GM21447 (cell line): Measurements from ENCODE around the gene GOLPH3.
"Not testable (repeated sequence)": the region's sequence is repeated elsewhere in the genome, so short reads cannot be mapped to it uniquely, and the experiment has no call there.

Source experiments
- ATAC-seq: cut with Tn5 transposase; IDR thresholded peaks from one replicate; pipeline ENCODE4 v1.9.1; 2021; ENCODE audit not compliant: unreplicated experiment

The GOLPH3 gene

GRCh38 chr5:32138839-32139493, 35.2 kb downstream of the GOLPH3 start:
- no peak for ATAC-seq

GRCh38 chr5:32136342-32136741, 37.8 kb downstream of the GOLPH3 start:
- ATAC-seq: no peak

GRCh38 chr5:32135086-32135485, 39.0 kb downstream of the GOLPH3 start:
- ATAC-seq: no peak

GRCh38 chr5:32132757-32133156, 41.4 kb downstream of the GOLPH3 start:
- no peak for ATAC-seq

- no peak for ATAC-seq
Observed at GRCh38 chr5:32131604-32132003, 42.5 kb downstream of the GOLPH3 start.

GRCh38 chr5:32130865-32131264, 43.3 kb downstream of the GOLPH3 start:
- no peak for ATAC-seq

GRCh38 chr5:32129074-32129598, 45.0 kb downstream of the GOLPH3 start:
- ATAC-seq: no peak

- no peak for ATAC-seq
Observed at GRCh38 chr5:32127711-32128110, 46.4 kb downstream of the GOLPH3 start.

GRCh38 chr5:32126691-32127090, 47.4 kb downstream of the GOLPH3 start:
- ATAC-seq: no peak

- ATAC-seq: no peak
Observed at GRCh38 chr5:32123889-32124676, 50.0 kb downstream of the GOLPH3 start.

- no peak for ATAC-seq
Observed at GRCh38 chr5:32123058-32123805, 50.9 kb downstream of the GOLPH3 start.

- not testable (repeated sequence) for ATAC-seq
Observed at GRCh38 chr5:32118922-32119321, 55.2 kb downstream of the GOLPH3 start.

- no peak for ATAC-seq
Observed at GRCh38 chr5:32116574-32117313, 57.4 kb downstream of the GOLPH3 start.

- no peak for ATAC-seq
Observed at GRCh38 chr5:32115985-32116384, 58.1 kb downstream of the GOLPH3 start.

- ATAC-seq: no peak
Observed at GRCh38 chr5:32110111-32110696, 63.9 kb downstream of the GOLPH3 start.

GRCh38 chr5:32109236-32109635, 64.9 kb downstream of the GOLPH3 start:
- no peak for ATAC-seq

- ATAC-seq: no peak
Observed at GRCh38 chr5:32108167-32108566, 66.0 kb downstream of the GOLPH3 start.

GRCh38 chr5:32107291-32107690, 66.8 kb downstream of the GOLPH3 start:
- no peak for ATAC-seq

- no peak for ATAC-seq
Observed at GRCh38 chr5:32103521-32103920, 70.6 kb downstream of the GOLPH3 start.

- ATAC-seq: no peak
Observed at GRCh38 chr5:32102254-32102986, 71.7 kb downstream of the GOLPH3 start.
